ENCODE results near the gene VAC14.

Gene VAC14

GRCh38 chr16:70661918-70662641 lies 138.9 kb downstream of the VAC14 start:
- TF ChIP-seq CTCF (IDR thresholded peaks at IDR 0.05; ENCODE audit: low read depth, low read length): no peak
- Histone ChIP-seq H3K4me1 (no peaks in the 10 kb centered on the region), H3K27me3 (no peaks in the 10 kb centered on the region), H3K9me3 (no peaks in the 10 kb centered on the region), H3K36me3 (peaks cover 36% of the 10 kb centered on the region), H3K4me3 (ENCODE audit: low read depth, low read length) (no peak overlapping the region)
- peak; percentile 27 for DNase-seq

GRCh38 chr16:70661534-70661917 lies 139.4 kb downstream of the VAC14 start:
- no peaks in the 10 kb centered on the region for H3K9me3 ChIP-seq
- DNase-seq: no peak
- H3K27me3 ChIP-seq: no peaks in the 10 kb centered on the region
- H3K36me3 ChIP-seq: peaks cover 32% of the 10 kb centered on the region
- H3K4me1 ChIP-seq: no peaks in the 10 kb centered on the region
- no peak overlapping the region for H3K4me3 ChIP-seq (ENCODE audit: low read depth, low read length)
- TF ChIP-seq CTCF (IDR thresholded peaks at IDR 0.05; ENCODE audit: low read depth, low read length): no peak

- DNase-seq: no peak
- Histone ChIP-seq H3K27me3 (no peaks in the 10 kb centered on the region), H3K9me3 (no peaks in the 10 kb centered on the region), H3K4me1 (no peaks in the 10 kb centered on the region), H3K4me3 (ENCODE audit: low read depth, low read length) (no peak overlapping the region), H3K36me3 (peaks cover 25% of the 10 kb centered on the region)
- TF ChIP-seq CTCF (IDR thresholded peaks at IDR 0.05; ENCODE audit: low read depth, low read length): no peak
Observed at GRCh38 chr16:70660672-70661350, 140.1 kb downstream of the VAC14 start.

- Histone ChIP-seq H3K36me3 (peaks cover 18% of the 10 kb centered on the region), H3K27me3 (no peaks in the 10 kb centered on the region), H3K9me3 (no peaks in the 10 kb centered on the region), H3K4me1 (no peaks in the 10 kb centered on the region), H3K4me3 (ENCODE audit: low read depth, low read length) (no peak overlapping the region)
- DNase-seq: no peak
- no peak for TF ChIP-seq CTCF (IDR thresholded peaks at IDR 0.05; ENCODE audit: low read depth, low read length)
Observed at GRCh38 chr16:70659953-70660671, 140.8 kb downstream of the VAC14 start.

- Histone ChIP-seq H3K27me3 (no peaks in the 10 kb centered on the region), H3K36me3 (peaks cover 12% of the 10 kb centered on the region), H3K9me3 (no peaks in the 10 kb centered on the region), H3K4me3 (ENCODE audit: low read depth, low read length) (no peak overlapping the region), H3K4me1 (no peaks in the 10 kb centered on the region; the same call in 1 of the 2 replicates)
- TF ChIP-seq CTCF (IDR thresholded peaks at IDR 0.05; ENCODE audit: low read depth, low read length): no peak
- DNase-seq: no peak
Observed at GRCh38 chr16:70659546-70659945, 141.4 kb downstream of the VAC14 start.

Measured in BE2C (cell line).